Endodermal cell (in vitro differentiated cells): ENCODE results near the gene GAST. TPM values are rescaled to one million over a fixed set of nuclear protein-coding genes. Genes with fewer than 3 reads are reported as not detected.

ENCODE experiments used
- DNase-seq: peaks from one replicate; pipeline ENCODE4 v3.0.0-alpha.2; 2017
- H3K27ac ChIP-seq: 2 replicates; pipeline ENCODE4 v1.5.1; 2013; ENCODE audit warnings: mild to moderate bottlenecking, low read depth, low read length, moderate library complexity
- H3K27me3 ChIP-seq: 2 replicates; pipeline ENCODE4 v1.6.1; 2013; ENCODE audit warnings: mild to moderate bottlenecking, low read length, moderate library complexity; ENCODE audit not compliant: insufficient read depth, control insufficient read depth, poor library complexity, severe bottlenecking
- H3K36me3 ChIP-seq: 2 replicates; pipeline ENCODE4 v1.7.0; 2013; ENCODE audit warnings: mild to moderate bottlenecking, low read length, moderate library complexity; ENCODE audit not compliant: control insufficient read depth, insufficient read depth
- H3K4me1 ChIP-seq: one replicate; pipeline ENCODE4 v1.7.0; 2013; ENCODE audit warnings: low read length; ENCODE audit not compliant: control insufficient read depth, insufficient read depth
- H3K4me3 ChIP-seq: 2 replicates; pipeline ENCODE4 v1.5.1; 2013; ENCODE audit warnings: mild to moderate bottlenecking, low read length, moderate library complexity
- H3K9ac ChIP-seq: 2 replicates; pipeline ENCODE4 v1.6.1; 2013; ENCODE audit warnings: mild to moderate bottlenecking, low read length, moderate library complexity; ENCODE audit not compliant: poor library complexity, severe bottlenecking; ENCODE audit errors: extremely low read depth
- H3K9me3 ChIP-seq: 2 replicates; pipeline ENCODE4 v1.6.1; 2013; ENCODE audit warnings: mild to moderate bottlenecking, low read length, moderate library complexity; ENCODE audit not compliant: control insufficient read depth
- H3K27ac Mint-ChIP-seq: 2 replicates; pipeline ENCODE4 v1.8.0; 2020; ENCODE audit warnings: mixed read lengths
- H3K27me3 Mint-ChIP-seq: 2 replicates; pipeline ENCODE4 v1.8.0; 2021; ENCODE audit warnings: mild to moderate bottlenecking, mixed read lengths; ENCODE audit not compliant: insufficient read depth
- H3K36me3 Mint-ChIP-seq: 2 replicates; pipeline ENCODE4 v1.8.0; 2020; ENCODE audit warnings: low read depth, mixed read lengths
- H3K4me1 Mint-ChIP-seq: 2 replicates; pipeline ENCODE4 v1.8.0; 2020; ENCODE audit warnings: mixed read lengths
- H3K4me3 Mint-ChIP-seq: 2 replicates; pipeline ENCODE4 v1.8.0; 2020; ENCODE audit warnings: mild to moderate bottlenecking, moderate library complexity, mixed read lengths
- H3K9me3 Mint-ChIP-seq: 2 replicates; pipeline ENCODE4 v1.8.0; 2020; ENCODE audit warnings: mild to moderate bottlenecking, mixed read lengths
- WGBS, 2 experiments: methylation state at CpG; one replicate each; pipeline versions ENCODE4 v1.1.5 to v1.1.7; 2013; ENCODE audit warnings: missing lambda C conversion rate in 2 of 2, mixed read lengths in 1 of 2; ENCODE audit not compliant: insufficient coverage in 1 of 2, insufficient read length in 1 of 2; 5-methylcytosine and 5-hydroxymethylcytosine counted together
- total RNA-seq, 2 donors: library from RNA; stranded (reverse); fragmentation: NEBNext Ultra II Directional in 1 of 2; extraction: Animal tissue kit (Norgen Biotek cat#: 25700) in 1 of 2; gene quantifications; 2 replicates in 1 of 2; 3 replicates in 1 of 2; pipeline ENCODE4 v1.2.1, GENCODE V29; 2021
- TF ChIP-seq, protein P1 (sequence below): fragments of 200-600 bp; sonication (generic); conservative IDR thresholded peaks from 2 replicates; pipeline ENCODE4 v1.5.0; 2021; ENCODE audit warnings: antibody characterized with exemption, mild to moderate bottlenecking

Gene GAST
- total RNA-seq, 2 donors from 2014 or later: not detected

DNA sequence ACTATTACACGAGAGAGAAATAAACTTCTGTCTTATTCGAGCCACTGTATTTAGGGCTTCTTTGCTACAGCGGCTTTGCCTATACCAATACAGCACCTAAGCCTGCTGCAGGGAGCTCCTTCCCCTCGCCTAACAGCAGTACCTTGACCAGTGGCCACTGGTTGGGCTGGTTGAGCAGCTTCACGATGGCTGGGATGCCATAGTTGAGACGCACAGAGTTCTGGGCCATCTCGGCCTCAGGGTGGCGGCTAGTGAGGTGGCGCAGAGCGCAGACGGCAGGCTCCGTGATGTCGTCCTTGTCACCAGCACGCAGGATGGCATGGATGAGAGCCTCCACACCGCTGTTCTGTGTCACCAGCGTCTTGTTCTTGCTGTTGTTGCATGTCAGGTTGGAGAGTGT is 50.7 kb downstream of the GAST start:
- TF ChIP-seq, protein P1, sequence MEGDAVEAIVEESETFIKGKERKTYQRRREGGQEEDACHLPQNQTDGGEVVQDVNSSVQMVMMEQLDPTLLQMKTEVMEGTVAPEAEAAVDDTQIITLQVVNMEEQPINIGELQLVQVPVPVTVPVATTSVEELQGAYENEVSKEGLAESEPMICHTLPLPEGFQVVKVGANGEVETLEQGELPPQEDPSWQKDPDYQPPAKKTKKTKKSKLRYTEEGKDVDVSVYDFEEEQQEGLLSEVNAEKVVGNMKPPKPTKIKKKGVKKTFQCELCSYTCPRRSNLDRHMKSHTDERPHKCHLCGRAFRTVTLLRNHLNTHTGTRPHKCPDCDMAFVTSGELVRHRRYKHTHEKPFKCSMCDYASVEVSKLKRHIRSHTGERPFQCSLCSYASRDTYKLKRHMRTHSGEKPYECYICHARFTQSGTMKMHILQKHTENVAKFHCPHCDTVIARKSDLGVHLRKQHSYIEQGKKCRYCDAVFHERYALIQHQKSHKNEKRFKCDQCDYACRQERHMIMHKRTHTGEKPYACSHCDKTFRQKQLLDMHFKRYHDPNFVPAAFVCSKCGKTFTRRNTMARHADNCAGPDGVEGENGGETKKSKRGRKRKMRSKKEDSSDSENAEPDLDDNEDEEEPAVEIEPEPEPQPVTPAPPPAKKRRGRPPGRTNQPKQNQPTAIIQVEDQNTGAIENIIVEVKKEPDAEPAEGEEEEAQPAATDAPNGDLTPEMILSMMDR: no peak
- Histone ChIP-seq H3K9ac (no peak overlapping the region), H3K4me1 (no peaks in the 10 kb centered on the region), H3K27ac (no peak overlapping the region), H3K9me3 (no peaks in the 10 kb centered on the region), H3K27me3 (no peaks in the 10 kb centered on the region), H3K36me3 (peaks cover 77% of the 10 kb centered on the region), H3K4me3 (no peak overlapping the region)
- H3K36me3 Mint-ChIP-seq: peaks cover 86% of the 10 kb centered on the region
- DNase-seq: no peak
- no peaks in the 10 kb centered on the region for H3K9me3 Mint-ChIP-seq
- WGBS, 2 experiments: 95 to 97% methylated on average over 14 to 16 of the region's 16 CpGs
- H3K4me3 Mint-ChIP-seq: no peak overlapping the region
- H3K4me1 Mint-ChIP-seq: no peaks in the 10 kb centered on the region
- H3K27ac Mint-ChIP-seq: no peak overlapping the region
- no peaks in the 10 kb centered on the region for H3K27me3 Mint-ChIP-seq

DNA sequence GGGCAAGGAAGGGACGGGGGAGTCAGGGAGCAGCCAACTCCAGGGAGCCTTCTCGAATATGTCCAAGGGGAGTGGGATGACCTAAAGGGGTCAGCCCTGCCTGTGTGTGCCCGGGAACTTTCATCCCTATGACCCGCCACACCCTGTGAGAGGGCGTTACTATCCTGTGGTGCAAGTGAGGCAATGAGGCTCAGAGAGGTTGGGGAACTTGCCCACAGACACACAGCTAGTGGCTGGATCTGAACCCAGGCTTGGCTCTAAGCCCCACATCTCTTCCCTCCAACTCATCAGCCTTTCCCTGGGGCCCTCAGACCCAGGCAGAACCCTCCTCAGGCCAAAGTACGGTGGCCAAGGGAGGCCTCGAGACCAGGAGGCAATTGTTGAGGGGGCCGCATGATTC is 51.2 kb downstream of the GAST start:
- DNase-seq: no peak
- Histone ChIP-seq H3K36me3 (peaks cover 74% of the 10 kb centered on the region), H3K9ac (no peak overlapping the region), H3K4me1 (no peaks in the 10 kb centered on the region), H3K4me3 (no peak overlapping the region), H3K9me3 (no peaks in the 10 kb centered on the region), H3K27ac (no peak overlapping the region), H3K27me3 (no peaks in the 10 kb centered on the region)
- no peaks in the 10 kb centered on the region for H3K9me3 Mint-ChIP-seq
- TF ChIP-seq, protein P1: no peak
- H3K4me1 Mint-ChIP-seq: no peaks in the 10 kb centered on the region
- no peak overlapping the region for H3K27ac Mint-ChIP-seq
- 94 to 95% methylated on average over 7 to 8 of the region's 8 CpGs for WGBS, 2 experiments
- H3K27me3 Mint-ChIP-seq: no peaks in the 10 kb centered on the region
- peaks cover 85% of the 10 kb centered on the region for H3K36me3 Mint-ChIP-seq
- H3K4me3 Mint-ChIP-seq: no peak overlapping the region

Other genes with a start within 250 kb of the GAST start
- not detected for gene KRT32, start 244.9 kb upstream of the GAST start, total RNA-seq
- gene KRT35, start 231.2 kb upstream of the GAST start, total RNA-seq: not detected
- gene KRT36, start 222.4 kb upstream of the GAST start, total RNA-seq: not detected
- gene KRT13, start 206.7 kb upstream of the GAST start, total RNA-seq: not detected
- 1 to 10 TPM in 1 of 2 donors, under 1 TPM in 1; 0.95 to 1.2 TPM for gene KRT15, start 193.4 kb upstream of the GAST start, total RNA-seq
- 1,000 to 10,000 TPM in 1 of 2 donors, 100 to 1,000 TPM in 1; 750 to 1,012 TPM for gene KRT19, start 184.0 kb upstream of the GAST start, total RNA-seq
- not detected for gene KRT9, start 140.3 kb upstream of the GAST start, total RNA-seq
- not detected for gene KRT14, start 125.4 kb upstream of the GAST start, total RNA-seq
- not detected for gene KRT16, start 99.6 kb upstream of the GAST start, total RNA-seq
- gene KRT17, start 87.8 kb upstream of the GAST start, total RNA-seq: not detected
- gene EIF1, start 23.4 kb upstream of the GAST start, total RNA-seq: 100 to 1,000 TPM; 526 to 573 TPM
- 1 to 10 TPM; 1.7 TPM for gene HAP1, start 22.3 kb downstream of the GAST start, total RNA-seq
- 100 to 1,000 TPM; 112 to 167 TPM for gene JUP, start 74.4 kb downstream of the GAST start, total RNA-seq
- gene P3H4, start 99.6 kb downstream of the GAST start, total RNA-seq: 10 to 100 TPM; 23.9 to 40.6 TPM
- 100 to 1,000 TPM; 179 to 291 TPM for gene FKBP10, start 100.7 kb downstream of the GAST start, total RNA-seq
- 10 to 100 TPM; 65.2 to 79.5 TPM for gene NT5C3B, start 123.9 kb downstream of the GAST start, total RNA-seq
- gene KLHL10, start 125.5 kb downstream of the GAST start, total RNA-seq: under 1 TPM in 1 of 2 donors, not detected in 1; 0.15 TPM
- 10 to 100 TPM; 13.3 to 15.9 TPM for gene KLHL11, start 153.1 kb downstream of the GAST start, total RNA-seq
- 100 to 1,000 TPM; 261 to 304 TPM for gene ACLY, start 206.6 kb downstream of the GAST start, total RNA-seq
- 1 to 10 TPM; 3.9 to 4.7 TPM for gene ODAD4, start 218.3 kb downstream of the GAST start, total RNA-seq